ENCODE results near the gene RRAS.

GRCh38 chr19:49669516-49669915, 29.6 kb upstream of the RRAS start:
- no peak for TF ChIP-seq EZH2 (optimal IDR thresholded peaks at IDR 0.05; ENCODE audit: low read depth, low read length)
- TF ChIP-seq, protein P1, sequence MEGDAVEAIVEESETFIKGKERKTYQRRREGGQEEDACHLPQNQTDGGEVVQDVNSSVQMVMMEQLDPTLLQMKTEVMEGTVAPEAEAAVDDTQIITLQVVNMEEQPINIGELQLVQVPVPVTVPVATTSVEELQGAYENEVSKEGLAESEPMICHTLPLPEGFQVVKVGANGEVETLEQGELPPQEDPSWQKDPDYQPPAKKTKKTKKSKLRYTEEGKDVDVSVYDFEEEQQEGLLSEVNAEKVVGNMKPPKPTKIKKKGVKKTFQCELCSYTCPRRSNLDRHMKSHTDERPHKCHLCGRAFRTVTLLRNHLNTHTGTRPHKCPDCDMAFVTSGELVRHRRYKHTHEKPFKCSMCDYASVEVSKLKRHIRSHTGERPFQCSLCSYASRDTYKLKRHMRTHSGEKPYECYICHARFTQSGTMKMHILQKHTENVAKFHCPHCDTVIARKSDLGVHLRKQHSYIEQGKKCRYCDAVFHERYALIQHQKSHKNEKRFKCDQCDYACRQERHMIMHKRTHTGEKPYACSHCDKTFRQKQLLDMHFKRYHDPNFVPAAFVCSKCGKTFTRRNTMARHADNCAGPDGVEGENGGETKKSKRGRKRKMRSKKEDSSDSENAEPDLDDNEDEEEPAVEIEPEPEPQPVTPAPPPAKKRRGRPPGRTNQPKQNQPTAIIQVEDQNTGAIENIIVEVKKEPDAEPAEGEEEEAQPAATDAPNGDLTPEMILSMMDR (IDR thresholded peaks at IDR 0.05; ENCODE audit: low read length): no peak
